NCI-H1436 (cell line): ENCODE measurements around the gene NAGS.
"Not testable (repeated sequence)": the region's sequence is repeated elsewhere in the genome, so short reads cannot be mapped to it uniquely, and the experiment has no call there.

Source experiments
- DNase-seq: peaks from one replicate; lab custom pipeline; 2025; lab: John Stamatoyannopoulos, UW

NAGS gene

GRCh38 chr17:44004077-44004760 is at the start of gene NAGS:
Gene NAGS, plus strand, starts transcription at chr17:44004622. Its CDS starts 42 bp downstream, at chr17:44004664.
- no peak for DNase-seq

GRCh38 chr17:43956222-43956621 is 48.2 kb upstream of the NAGS start:
- no peak for DNase-seq

GRCh38 chr17:43958748-43959352 is 45.6 kb upstream of the NAGS start:
- no peak for DNase-seq

GRCh38 chr17:43961292-43961691 is 43.1 kb upstream of the NAGS start:
- DNase-seq, result not testable (repeated sequence)

GRCh38 chr17:43961954-43962353 is 42.5 kb upstream of the NAGS start:
- DNase-seq, result no peak

- DNase-seq, result no peak
These were observed 41.9 kb upstream of the NAGS start for GRCh38 chr17:43962479-43962878.

GRCh38 chr17:43966276-43966675 is 38.1 kb upstream of the NAGS start:
- DNase-seq, result no peak

GRCh38 chr17:43967251-43967875 is 37.1 kb upstream of the NAGS start:
- DNase-seq, result no peak

GRCh38 chr17:43970366-43970765 is 34.1 kb upstream of the NAGS start:
- DNase-seq, result no peak

GRCh38 chr17:43971436-43971835 is 33.0 kb upstream of the NAGS start:
- not testable (repeated sequence) for DNase-seq

- not testable (repeated sequence) for DNase-seq
These were observed 31.8 kb upstream of the NAGS start for GRCh38 chr17:43972444-43973212.

GRCh38 chr17:43974382-43975266 is 29.8 kb upstream of the NAGS start:
- DNase-seq, result no peak

- DNase-seq, result no peak
These were observed 28.5 kb upstream of the NAGS start for GRCh38 chr17:43975898-43976297.

- no peak for DNase-seq
These were observed 27.2 kb upstream of the NAGS start for GRCh38 chr17:43976963-43977837.

GRCh38 chr17:43978078-43978477 is 26.3 kb upstream of the NAGS start:
- DNase-seq, result no peak

- DNase-seq, result no peak
These were observed 25.4 kb upstream of the NAGS start for GRCh38 chr17:43979011-43979410.

GRCh38 chr17:43979671-43980070 is 24.8 kb upstream of the NAGS start:
- no peak for DNase-seq

- no peak for DNase-seq
These were observed 22.3 kb upstream of the NAGS start for GRCh38 chr17:43982171-43982570.

GRCh38 chr17:43983196-43983514 is 21.3 kb upstream of the NAGS start:
- DNase-seq, result no peak

- no peak for DNase-seq
These were observed 20.7 kb upstream of the NAGS start for GRCh38 chr17:43983515-43984411.
